H1 (cell line): ENCODE measurements around the gene MTMR1. TPM values are rescaled to one million over a fixed set of nuclear protein-coding genes. Genes with fewer than 3 reads are reported as not detected.

Experiments used
- GTF2F1 ChIP-seq: IDR thresholded peaks from 2 replicates; pipeline ENCODE4 v1.6.1; 2012; ENCODE audit warnings: low read depth, low read length, improper control_type of control experiment, borderline replicate concordance
- HDAC6 ChIP-seq: IDR thresholded peaks from one replicate; pipeline ENCODE4 v1.7.1; 2012; ENCODE audit warnings: low read depth, mild to moderate bottlenecking, inconsistent platforms, low read length, moderate library complexity
- SIRT6 ChIP-seq: IDR thresholded peaks from one replicate; pipeline ENCODE4 v1.7.1; 2012; ENCODE audit warnings: low read length, inconsistent platforms
- TAF7 ChIP-seq: optimal IDR thresholded peaks from 2 replicates; pipeline ENCODE3; 2011; ENCODE audit warnings: low read depth, mild to moderate bottlenecking, inconsistent platforms, low read length, moderate library complexity, borderline replicate concordance
- polyA plus RNA-seq, 7 experiments: library from polyadenylated mRNA; depleted of rRNA in 3 of 7; stranded (reverse) in 5 of 7; unstranded in 2 of 7; fragments of >200 nt in 5 of 7; fragments of 200-250 nt in 2 of 7; gene quantifications; 1 replicate in 5 of 7; 2 replicates in 1 of 7; 4 replicates in 1 of 7; pipeline versions ENCODE4 v1.2.1 to v1.2.3, GENCODE V29; 2011 to 2013; ENCODE audit warnings: missing spikeins in 2 of 7, mixed read lengths in 2 of 7
- total RNA-seq: library from RNA; stranded (reverse); fragmentation: NEBNext Ultra II Directional; extraction: Animal tissue kit (Norgen Biotek cat#: 25700); gene quantifications from 2 replicates; pipeline ENCODE4 v1.2.1, GENCODE V29; 2021

The MTMR1 gene
- total and polyA plus RNA-seq, 2 of the 8 experiments (the other 6 are each of a cell fraction or from before 2014, with no cell fraction given) = 15.1 to 23.8 TPM

GRCh38 chrX:150698981-150699380, 5.8 kb downstream of the MTMR1 start (continued):
- TF ChIP-seq TAF7 = no peak
- no peak for TF ChIP-seq HDAC6
- TF ChIP-seq GTF2F1 = no peak
- no peak for TF ChIP-seq SIRT6
